Measurements from ENCODE around the gene PPP2R1B.

PPP2R1B gene

GRCh38 chr11:111749646-111750045 is 16.5 kb downstream of the PPP2R1B start:
- TF ChIP-seq FOXP2 (optimal IDR thresholded peaks at IDR 0.05; ENCODE audit: control extremely low read depth, extremely low read length, insufficient read depth) = no peak
- TF ChIP-seq EZH2 (IDR thresholded peaks at IDR 0.05) = no peak
- no peak for TF ChIP-seq POLR2AphosphoS5 (IDR thresholded peaks at IDR 0.05; ENCODE audit: borderline replicate concordance, low read depth, low read length)
- H3K27ac ChIP-seq = no peak overlapping the region
- H3K4me3 ChIP-seq = no peak overlapping the region
- H3K36me3 ChIP-seq (ENCODE audit: insufficient read depth, low read length) = peaks cover 79% of the 10 kb centered on the region
- H3K9me3 ChIP-seq (ENCODE audit: low read depth, low read length) = no peaks in the 10 kb centered on the region
- DNase-seq (ENCODE audit: low read depth, low spot score) = no peak
- H3K9ac ChIP-seq (ENCODE audit: insufficient read length) = no peak overlapping the region

GRCh38 chr11:111748035-111748804 is 18.0 kb downstream of the PPP2R1B start:
- H3K27ac ChIP-seq = no peak overlapping the region
- no peak for DNase-seq (ENCODE audit: low read depth, low spot score)
- peaks cover 78% of the 10 kb centered on the region for H3K36me3 ChIP-seq (ENCODE audit: insufficient read depth, low read length)

GRCh38 chr11:111745719-111746504 is 20.3 kb downstream of the PPP2R1B start:
- Histone ChIP-seq H3K9me3 (ENCODE audit: low read depth, low read length) (no peaks in the 10 kb centered on the region), H3K36me3 (ENCODE audit: insufficient read depth, low read length) (peaks cover 81% of the 10 kb centered on the region), H3K4me3 (no peak overlapping the region), H3K27ac (no peak overlapping the region), H3K9ac (ENCODE audit: insufficient read length) (no peak overlapping the region)
- no peak for DNase-seq (ENCODE audit: low read depth, low spot score)
- TF ChIP-seq EZH2 (IDR thresholded peaks at IDR 0.05) (no peak), POLR2AphosphoS5 (IDR thresholded peaks at IDR 0.05; ENCODE audit: borderline replicate concordance, low read depth, low read length) (no peak), FOXP2 (optimal IDR thresholded peaks at IDR 0.05; ENCODE audit: control extremely low read depth, extremely low read length, insufficient read depth) (no peak)

More at GRCh38 chr11:111748035-111748804, 18.0 kb downstream of the PPP2R1B start:
- H3K9me3 ChIP-seq (ENCODE audit: low read depth, low read length) = no peaks in the 10 kb centered on the region
- no peak for TF ChIP-seq POLR2AphosphoS5 (IDR thresholded peaks at IDR 0.05; ENCODE audit: borderline replicate concordance, low read depth, low read length)
- no peak for TF ChIP-seq EZH2 (IDR thresholded peaks at IDR 0.05)
- no peak for TF ChIP-seq FOXP2 (optimal IDR thresholded peaks at IDR 0.05; ENCODE audit: control extremely low read depth, extremely low read length, insufficient read depth)
- no peak overlapping the region for H3K4me3 ChIP-seq
- no peak overlapping the region for H3K9ac ChIP-seq (ENCODE audit: insufficient read length)

DNA sequence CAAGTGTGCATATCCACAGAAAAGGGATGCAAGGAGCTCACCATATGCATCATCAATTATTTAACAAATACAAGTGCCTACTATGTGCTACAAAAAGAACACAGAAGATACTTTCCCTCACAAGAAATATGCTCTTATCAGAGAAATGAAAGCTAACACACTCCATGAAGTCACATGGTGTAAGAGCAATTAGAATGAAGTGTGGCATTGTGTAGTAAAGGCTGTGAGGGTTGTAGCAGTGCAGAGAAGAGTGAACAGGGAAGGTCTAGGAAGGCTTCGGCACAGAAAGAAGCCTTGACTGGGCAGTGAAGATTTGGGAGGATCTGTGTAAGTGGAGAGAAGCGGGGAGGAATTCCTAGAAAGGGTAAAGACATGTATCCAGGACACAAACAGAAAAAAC is 22.5 kb downstream of the PPP2R1B start:
- Histone ChIP-seq H3K9me3 (ENCODE audit: low read depth, low read length) (no peaks in the 10 kb centered on the region), H3K9ac (ENCODE audit: insufficient read length) (no peak overlapping the region), H3K27ac (no peak overlapping the region), H3K4me3 (no peak overlapping the region), H3K36me3 (ENCODE audit: insufficient read depth, low read length) (peaks cover 74% of the 10 kb centered on the region)
- DNase-seq (ENCODE audit: low read depth, low spot score) = no peak
- TF ChIP-seq FOXP2 (optimal IDR thresholded peaks at IDR 0.05; ENCODE audit: control extremely low read depth, extremely low read length, insufficient read depth) (no peak), POLR2AphosphoS5 (IDR thresholded peaks at IDR 0.05; ENCODE audit: borderline replicate concordance, low read depth, low read length) (no peak), EZH2 (IDR thresholded peaks at IDR 0.05) (no peak)

- H3K4me3 ChIP-seq = no peak overlapping the region
- H3K9me3 ChIP-seq (ENCODE audit: low read depth, low read length) = no peaks in the 10 kb centered on the region
- peaks cover 61% of the 10 kb centered on the region for H3K36me3 ChIP-seq (ENCODE audit: insufficient read depth, low read length)
- H3K27ac ChIP-seq = no peak overlapping the region
- DNase-seq (ENCODE audit: low read depth, low spot score) = no peak
- no peak overlapping the region for H3K9ac ChIP-seq (ENCODE audit: insufficient read length)
- TF ChIP-seq EZH2 (IDR thresholded peaks at IDR 0.05) (no peak), FOXP2 (optimal IDR thresholded peaks at IDR 0.05; ENCODE audit: control extremely low read depth, extremely low read length, insufficient read depth) (no peak), POLR2AphosphoS5 (IDR thresholded peaks at IDR 0.05; ENCODE audit: borderline replicate concordance, low read depth, low read length) (no peak)
Measured at GRCh38 chr11:111741751-111742150, 24.4 kb downstream of the PPP2R1B start.

DNA sequence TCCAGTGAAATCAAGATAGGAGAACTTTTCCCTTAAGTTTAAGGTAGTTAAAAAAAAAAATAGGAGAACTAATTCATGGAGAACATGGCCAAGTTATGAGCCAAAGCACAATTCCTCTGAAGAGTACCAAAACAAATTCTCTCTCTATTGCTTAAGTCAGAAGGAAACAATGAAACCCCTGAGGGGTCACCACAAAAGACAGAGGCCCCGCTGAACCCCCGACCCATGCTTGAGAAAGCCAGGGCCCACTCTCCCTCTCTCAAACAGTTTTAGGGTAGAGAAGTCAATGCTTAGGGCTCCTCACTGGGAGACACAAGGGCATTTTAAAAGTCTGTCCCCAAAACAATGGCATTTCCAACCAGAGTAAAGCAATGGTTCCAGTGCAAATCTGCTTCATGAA is 26.9 kb downstream of the PPP2R1B start:
- DNase-seq (ENCODE audit: low read depth, low spot score) = no peak
- peaks cover 39% of the 10 kb centered on the region for H3K36me3 ChIP-seq (ENCODE audit: insufficient read depth, low read length)
- H3K4me3 ChIP-seq = no peak overlapping the region
- H3K9me3 ChIP-seq (ENCODE audit: low read depth, low read length) = no peaks in the 10 kb centered on the region
- H3K27ac ChIP-seq = no peak overlapping the region
- no peak overlapping the region for H3K9ac ChIP-seq (ENCODE audit: insufficient read length)
- TF ChIP-seq FOXP2 (optimal IDR thresholded peaks at IDR 0.05; ENCODE audit: control extremely low read depth, extremely low read length, insufficient read depth) = no peak
- no peak for TF ChIP-seq EZH2 (IDR thresholded peaks at IDR 0.05)
- no peak for TF ChIP-seq POLR2AphosphoS5 (IDR thresholded peaks at IDR 0.05; ENCODE audit: borderline replicate concordance, low read depth, low read length)

DNA sequence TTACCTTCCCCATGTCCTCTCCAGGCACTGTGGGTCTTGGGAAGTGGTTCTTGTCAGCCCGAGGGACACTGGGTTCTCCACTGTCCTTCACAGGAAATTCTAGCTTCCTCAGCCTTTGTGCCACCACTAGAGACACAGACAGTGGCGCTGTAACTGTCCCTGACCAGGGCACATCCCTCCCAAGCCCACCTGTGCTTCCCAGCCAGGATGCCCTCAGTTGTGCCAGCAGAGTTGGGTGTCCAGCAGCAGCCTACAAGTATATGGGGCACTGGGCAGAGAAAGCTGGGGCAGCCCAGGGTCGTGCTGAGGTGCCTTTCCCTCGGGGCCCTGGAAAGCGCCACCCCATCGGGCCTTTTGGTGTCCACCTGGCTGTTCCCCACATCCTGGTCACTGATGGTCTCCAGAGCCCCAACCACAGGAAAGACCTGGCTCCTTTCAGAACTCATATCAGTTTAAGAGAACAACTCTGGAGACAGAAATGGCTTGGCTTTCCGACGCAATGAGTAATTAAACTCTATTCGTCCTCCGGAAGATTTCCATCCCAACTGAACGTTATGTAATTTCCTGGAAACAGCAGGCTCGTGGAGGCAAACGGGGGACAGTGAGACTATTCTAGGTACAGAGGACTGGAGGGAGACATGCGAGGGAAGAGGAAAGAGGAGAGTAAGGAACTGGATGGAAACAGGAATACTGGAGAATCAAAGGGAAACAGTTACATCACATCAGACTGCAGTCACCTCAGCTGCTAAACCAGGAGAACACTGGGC is 28.6 kb downstream of the PPP2R1B start:
- no peak overlapping the region for H3K9ac ChIP-seq (ENCODE audit: insufficient read length)

More for the DNA sequence above, 28.6 kb downstream of the PPP2R1B start:
- H3K9me3 ChIP-seq (ENCODE audit: low read depth, low read length) = no peaks in the 10 kb centered on the region
- H3K4me3 ChIP-seq = no peak overlapping the region
- no peak for TF ChIP-seq POLR2AphosphoS5 (IDR thresholded peaks at IDR 0.05; ENCODE audit: borderline replicate concordance, low read depth, low read length)
- no peak for TF ChIP-seq FOXP2 (optimal IDR thresholded peaks at IDR 0.05; ENCODE audit: control extremely low read depth, extremely low read length, insufficient read depth)
- no peak overlapping the region for H3K27ac ChIP-seq
- H3K36me3 ChIP-seq (ENCODE audit: insufficient read depth, low read length) = peaks cover 24% of the 10 kb centered on the region
- no peak for DNase-seq (ENCODE audit: low read depth, low spot score)
